Tibial artery (tissue), 4 donors: Measurements from ENCODE around the gene SEC22C.

ENCODE experiments used
- DNase-seq, 2 donors: peaks; one replicate each; pipeline ENCODE4 v3.0.0-alpha.2; 2019
- H3K27ac ChIP-seq, 2 donors: fragments of 200-600 bp; sonication (generic) in 1 of 2; 1 replicate in 1 of 2; 2 replicates in 1 of 2; pipeline ENCODE4 v1.5.1; 2018 to 2019; ENCODE audit warnings: mild to moderate bottlenecking in 1 of 2
- H3K27me3 ChIP-seq, 2 donors: fragments of 200-600 bp; sonication (generic) in 1 of 2; one replicate each; pipeline versions ENCODE4 v1.5.1 to v1.6.0; 2016 to 2019
- H3K36me3 ChIP-seq, 3 donors: fragments of 200-600 bp; sonication (generic) in 2 of 3; one replicate each; pipeline ENCODE4 v1.5.1; 2016 to 2019; ENCODE audit warnings: mild to moderate bottlenecking in 2 of 3
- H3K4me1 ChIP-seq, 4 donors: fragments of 200-600 bp; sonication (generic) in 2 of 4; 1 replicate in 3 of 4; 2 replicates in 1 of 4; pipeline ENCODE4 v1.5.1; 2016 to 2019
- H3K4me3 ChIP-seq, 2 donors: fragments of 200-600 bp; sonication (generic) in 1 of 2; 1 replicate in 1 of 2; 2 replicates in 1 of 2; pipeline ENCODE4 v1.5.1; 2018 to 2019; ENCODE audit warnings: mild to moderate bottlenecking in 2 of 2
- H3K9me3 ChIP-seq, 3 donors: fragments of 200-600 bp; sonication (generic) in 1 of 3; one replicate each; pipeline ENCODE4 v1.5.1; 2016 to 2019
- CTCF ChIP-seq, 2 experiments: fragments of 200-600 bp in 1 of 2; fragments of 450-650 bp in 1 of 2; IDR thresholded peaks; one replicate each; pipeline ENCODE4 v1.5.1; 2017 to 2019; ENCODE audit warnings: antibody characterized with exemption in 2 of 2, mild to moderate bottlenecking in 1 of 2, moderate library complexity in 1 of 2
- intact Hi-C: fragments of 100-400 bp; cut with DNase I; formaldehyde crosslinking; loops from one replicate; pipeline ENCODE4 v1.15.0; 2023; ENCODE audit warnings: low total_unique reads

The SEC22C gene

GRCh38 chr3:42539871-42540714 lies 41.7 kb downstream of the SEC22C start:
- Histone ChIP-seq H3K9me3 (no peaks in the 10 kb centered on the region), H3K36me3 (peaks cover 0 to 6% (median 0%) of the 10 kb centered on the region in 3 donors), H3K27me3 (no peaks in the 10 kb centered on the region), H3K27ac (peak overlapping the region in 1 of 2 donors; percentile 40), H3K4me1 (peaks cover 0 to 47% (median 27%) of the 10 kb centered on the region in 4 donors), H3K4me3 (no peak overlapping the region)
- DNase-seq, result no peak
- intact Hi-C loops, result loop anchor here (10.0 kb wide), 1 partner anchor 305 kb away; no protein-coding TSS in a partner anchor
- TF ChIP-seq CTCF (IDR thresholded peaks at IDR 0.05), result peak; percentile 65 to 66

GRCh38 chr3:42537350-42537749 lies 44.4 kb downstream of the SEC22C start:
- no peaks in the 10 kb centered on the region for H3K9me3 ChIP-seq
- H3K36me3 ChIP-seq, result peaks cover 0 to 30% (median 4%) of the 10 kb centered on the region in 3 donors
- H3K27me3 ChIP-seq, result no peaks in the 10 kb centered on the region
- intact Hi-C loops, result no loop called here
- H3K4me3 ChIP-seq, result no peak overlapping the region
- H3K4me1 ChIP-seq, result peaks cover 0 to 26% (median 9%) of the 10 kb centered on the region in 4 donors
- no peak for DNase-seq
- no peak overlapping the region for H3K27ac ChIP-seq
- TF ChIP-seq CTCF (IDR thresholded peaks at IDR 0.05), result no peak

GRCh38 chr3:42535981-42536784 lies 45.6 kb downstream of the SEC22C start:
- H3K27ac ChIP-seq, result no peak overlapping the region
- H3K9me3 ChIP-seq, result no peaks in the 10 kb centered on the region
- intact Hi-C loops, result no loop called here
- peak; percentile 29 to 38 for TF ChIP-seq CTCF (IDR thresholded peaks at IDR 0.05)
- DNase-seq, result peak in 1 of 2 donors; percentile 44
- H3K4me1 ChIP-seq, result peaks cover 0 to 24% (median 9%) of the 10 kb centered on the region in 4 donors
- no peaks in the 10 kb centered on the region for H3K27me3 ChIP-seq
- H3K4me3 ChIP-seq, result no peak overlapping the region
- H3K36me3 ChIP-seq, result peaks cover 0 to 39% (median 5%) of the 10 kb centered on the region in 3 donors

- H3K27me3 ChIP-seq, result no peaks in the 10 kb centered on the region
- no peak for DNase-seq
- no peak for TF ChIP-seq CTCF (IDR thresholded peaks at IDR 0.05)
- peaks cover 0 to 6% (median 0%) of the 10 kb centered on the region in 4 donors for H3K4me1 ChIP-seq
- no peak overlapping the region for H3K27ac ChIP-seq
- intact Hi-C loops, result no loop called here
- H3K4me3 ChIP-seq, result no peak overlapping the region
- no peaks in the 10 kb centered on the region for H3K9me3 ChIP-seq
- peaks cover 0 to 56% (median 5%) of the 10 kb centered on the region in 3 donors for H3K36me3 ChIP-seq
Measured at GRCh38 chr3:42533161-42533897, 48.4 kb downstream of the SEC22C start.

- no peak for DNase-seq
- Histone ChIP-seq H3K36me3 (peaks cover 0 to 67% (median 5%) of the 10 kb centered on the region in 3 donors), H3K9me3 (no peaks in the 10 kb centered on the region), H3K4me3 (no peak overlapping the region), H3K4me1 (peaks cover 0 to 6% (median 0%) of the 10 kb centered on the region in 4 donors), H3K27ac (no peak overlapping the region), H3K27me3 (no peaks in the 10 kb centered on the region)
- intact Hi-C loops, result no loop called here
- no peak for TF ChIP-seq CTCF (IDR thresholded peaks at IDR 0.05)
Measured at GRCh38 chr3:42532229-42532628, 49.5 kb downstream of the SEC22C start.
